ENCODE data around the gene NUP210L. TPM values are rescaled to one million over a fixed set of nuclear protein-coding genes. Genes with fewer than 3 reads are reported as not detected.

Gene NUP210L
- total and polyA plus RNA-seq, 2 of the 13 experiments (the other 11 are each of a cell fraction or from before 2014, with no cell fraction given) = not detected

- TF ChIP-seq REPIN1 (CRISPR knock-in tag; IDR thresholded peaks at IDR 0.05; ENCODE audit: borderline replicate concordance, low read depth) (peak; percentile 84; the same call in 1 of the 2 replicates), MXI1 (IDR thresholded peaks at IDR 0.05; ENCODE audit: borderline replicate concordance, low read depth, low read length) (peak; percentile 86; the same call in 2 of the 3 replicates), ETV5 (CRISPR knock-in tag; IDR thresholded peaks at IDR 0.05; ENCODE audit: borderline replicate concordance) (peak; percentile 74), ZNF430 (CRISPR knock-in tag; IDR thresholded peaks at IDR 0.05) (peak; percentile 68; the same call in 1 of the 2 replicates), KLF16 (CRISPR knock-in tag; IDR thresholded peaks at IDR 0.05) (peak in 1 of 2 experiments; percentile 95; a peak in 2 of 4 replicates), ELF3 (CRISPR knock-in tag; IDR thresholded peaks at IDR 0.05) (peak; percentile 99), RFX5 (IDR thresholded peaks at IDR 0.05; ENCODE audit: low read depth, low read length) (peak; percentile 47), SSRP1 (CRISPR knock-in tag; IDR thresholded peaks at IDR 0.05) (0 out of 2 replicates have a peak, but pooled peaks have one; percentile 5), TEAD2 (CRISPR knock-in tag; IDR thresholded peaks at IDR 0.05) (no peak), ZNF704 (CRISPR knock-in tag; IDR thresholded peaks at IDR 0.05; ENCODE audit: borderline replicate concordance) (peak; percentile 56; the same call in 1 of the 2 replicates), CC2D1A (CRISPR knock-in tag; IDR thresholded peaks at IDR 0.05) (no peak), ZBTB46 (CRISPR knock-in tag; IDR thresholded peaks at IDR 0.05; ENCODE audit: borderline replicate concordance) (no peak), ZNF496 (CRISPR knock-in tag; IDR thresholded peaks at IDR 0.05; ENCODE audit: insufficient replicate concordance) (no peak), PCBP2 (optimal IDR thresholded peaks at IDR 0.05; ENCODE audit: low read depth, low read length, poor library complexity, severe bottlenecking) (no peak), ZFP37 (CRISPR knock-in tag; IDR thresholded peaks at IDR 0.05; ENCODE audit: borderline replicate concordance) (0 out of 2 replicates have a peak, but pooled peaks have one; percentile 78), PHF21A (CRISPR knock-in tag; IDR thresholded peaks at IDR 0.05) (no peak), HCFC1 (IDR thresholded peaks at IDR 0.05; ENCODE audit: low read depth, low read length) (peak; percentile 81), ZNF777 (CRISPR knock-in tag; IDR thresholded peaks at IDR 0.05) (peak; percentile 85), ZNF878 (CRISPR knock-in tag; IDR thresholded peaks at IDR 0.05) (peak; percentile 75), ZSCAN20 (CRISPR knock-in tag; IDR thresholded peaks at IDR 0.05; ENCODE audit: borderline replicate concordance) (no peak)
- TF ChIP-seq, protein P1, sequence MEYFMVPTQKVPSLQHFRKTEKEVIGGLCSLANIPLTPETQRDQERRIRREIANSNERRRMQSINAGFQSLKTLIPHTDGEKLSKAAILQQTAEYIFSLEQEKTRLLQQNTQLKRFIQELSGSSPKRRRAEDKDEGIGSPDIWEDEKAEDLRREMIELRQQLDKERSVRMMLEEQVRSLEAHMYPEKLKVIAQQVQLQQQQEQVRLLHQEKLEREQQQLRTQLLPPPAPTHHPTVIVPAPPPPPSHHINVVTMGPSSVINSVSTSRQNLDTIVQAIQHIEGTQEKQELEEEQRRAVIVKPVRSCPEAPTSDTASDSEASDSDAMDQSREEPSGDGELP (IDR thresholded peaks at IDR 0.05; ENCODE audit: borderline replicate concordance, low read depth) = 0 out of 2 replicates have a peak, but pooled peaks have one; percentile 6
- TF ChIP-seq, protein P2, sequence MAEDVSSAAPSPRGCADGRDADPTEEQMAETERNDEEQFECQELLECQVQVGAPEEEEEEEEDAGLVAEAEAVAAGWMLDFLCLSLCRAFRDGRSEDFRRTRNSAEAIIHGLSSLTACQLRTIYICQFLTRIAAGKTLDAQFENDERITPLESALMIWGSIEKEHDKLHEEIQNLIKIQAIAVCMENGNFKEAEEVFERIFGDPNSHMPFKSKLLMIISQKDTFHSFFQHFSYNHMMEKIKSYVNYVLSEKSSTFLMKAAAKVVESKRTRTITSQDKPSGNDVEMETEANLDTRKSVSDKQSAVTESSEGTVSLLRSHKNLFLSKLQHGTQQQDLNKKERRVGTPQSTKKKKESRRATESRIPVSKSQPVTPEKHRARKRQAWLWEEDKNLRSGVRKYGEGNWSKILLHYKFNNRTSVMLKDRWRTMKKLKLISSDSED (CRISPR knock-in tag; IDR thresholded peaks at IDR 0.05) = no peak
- TF ChIP-seq, protein P3, sequence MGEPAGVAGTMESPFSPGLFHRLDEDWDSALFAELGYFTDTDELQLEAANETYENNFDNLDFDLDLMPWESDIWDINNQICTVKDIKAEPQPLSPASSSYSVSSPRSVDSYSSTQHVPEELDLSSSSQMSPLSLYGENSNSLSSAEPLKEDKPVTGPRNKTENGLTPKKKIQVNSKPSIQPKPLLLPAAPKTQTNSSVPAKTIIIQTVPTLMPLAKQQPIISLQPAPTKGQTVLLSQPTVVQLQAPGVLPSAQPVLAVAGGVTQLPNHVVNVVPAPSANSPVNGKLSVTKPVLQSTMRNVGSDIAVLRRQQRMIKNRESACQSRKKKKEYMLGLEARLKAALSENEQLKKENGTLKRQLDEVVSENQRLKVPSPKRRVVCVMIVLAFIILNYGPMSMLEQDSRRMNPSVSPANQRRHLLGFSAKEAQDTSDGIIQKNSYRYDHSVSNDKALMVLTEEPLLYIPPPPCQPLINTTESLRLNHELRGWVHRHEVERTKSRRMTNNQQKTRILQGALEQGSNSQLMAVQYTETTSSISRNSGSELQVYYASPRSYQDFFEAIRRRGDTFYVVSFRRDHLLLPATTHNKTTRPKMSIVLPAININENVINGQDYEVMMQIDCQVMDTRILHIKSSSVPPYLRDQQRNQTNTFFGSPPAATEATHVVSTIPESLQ (CRISPR knock-in tag; conservative IDR thresholded peaks at IDR 0.05) = peak; percentile 30; the same call in 1 of the 2 replicates
Measured at GRCh38 chr1:153990468-153991150, 164.3 kb downstream of the NUP210L start, which contains the start of gene RPS27 (continued).

Data from HepG2 (cell line).